Measurements from ENCODE around the gene TMEM154. TPM values are rescaled to one million over a fixed set of nuclear protein-coding genes. Genes with fewer than 3 reads are reported as not detected.
A peak's percentile ranks its signal among the peaks of the same experiment; 100 is the strongest.

TMEM154 gene
- total RNA-seq, 1 donor from 2014 or later: 0.47 TPM

- peak; percentile 74 for DNase-seq
These were observed 51.7 kb downstream of the TMEM154 start for GRCh38 chr4:152628128-152628527.

- no peak for DNase-seq
These were observed 53.0 kb downstream of the TMEM154 start for GRCh38 chr4:152626790-152627189.

- no peak for DNase-seq
These were observed 58.9 kb downstream of the TMEM154 start for GRCh38 chr4:152620915-152621314.

DNA sequence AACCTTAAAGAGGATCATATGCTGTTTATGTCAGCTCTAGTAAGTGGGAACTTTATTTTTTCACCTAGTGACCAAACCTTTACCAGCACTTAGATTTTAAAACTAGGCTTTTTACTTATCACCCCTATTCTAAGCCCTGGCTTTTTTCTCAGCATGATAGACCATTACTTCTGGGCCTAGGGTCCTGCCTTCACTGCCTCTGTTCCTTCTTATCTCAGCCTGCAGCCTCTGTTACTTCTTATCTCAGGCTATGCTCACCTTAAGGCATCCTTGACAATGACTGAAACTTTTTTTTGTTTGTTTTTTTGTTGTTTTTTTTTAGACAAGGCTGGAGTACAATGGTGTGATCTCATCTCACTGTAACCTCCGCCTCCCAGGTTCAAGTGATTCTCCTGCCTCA, 59.6 kb downstream of the TMEM154 start:
- DNase-seq: no peak

GRCh38 chr4:152619556-152619955, 60.2 kb downstream of the TMEM154 start:
- DNase-seq: no peak

DNA sequence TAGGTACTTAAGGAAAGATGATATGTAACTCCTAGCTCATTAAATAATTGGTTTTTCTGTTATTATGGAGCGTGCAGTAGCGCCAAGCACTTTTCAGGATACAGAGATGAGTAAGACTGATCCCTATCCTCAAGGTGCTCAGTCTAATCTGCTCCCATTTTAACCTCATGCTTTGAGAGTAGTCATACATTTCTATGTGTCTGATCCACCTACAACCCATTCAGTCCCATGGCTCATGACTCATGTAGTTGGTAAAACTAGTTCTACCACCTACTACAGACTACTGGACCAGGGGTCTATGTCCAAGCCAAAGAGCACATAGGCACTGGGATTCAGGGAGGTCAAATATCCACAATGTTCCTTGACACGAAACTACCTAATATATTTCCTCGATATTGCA, 60.8 kb downstream of the TMEM154 start:
- DNase-seq: no peak

GRCh38 chr4:152616804-152617203, 63.0 kb downstream of the TMEM154 start:
- DNase-seq: no peak

DNA sequence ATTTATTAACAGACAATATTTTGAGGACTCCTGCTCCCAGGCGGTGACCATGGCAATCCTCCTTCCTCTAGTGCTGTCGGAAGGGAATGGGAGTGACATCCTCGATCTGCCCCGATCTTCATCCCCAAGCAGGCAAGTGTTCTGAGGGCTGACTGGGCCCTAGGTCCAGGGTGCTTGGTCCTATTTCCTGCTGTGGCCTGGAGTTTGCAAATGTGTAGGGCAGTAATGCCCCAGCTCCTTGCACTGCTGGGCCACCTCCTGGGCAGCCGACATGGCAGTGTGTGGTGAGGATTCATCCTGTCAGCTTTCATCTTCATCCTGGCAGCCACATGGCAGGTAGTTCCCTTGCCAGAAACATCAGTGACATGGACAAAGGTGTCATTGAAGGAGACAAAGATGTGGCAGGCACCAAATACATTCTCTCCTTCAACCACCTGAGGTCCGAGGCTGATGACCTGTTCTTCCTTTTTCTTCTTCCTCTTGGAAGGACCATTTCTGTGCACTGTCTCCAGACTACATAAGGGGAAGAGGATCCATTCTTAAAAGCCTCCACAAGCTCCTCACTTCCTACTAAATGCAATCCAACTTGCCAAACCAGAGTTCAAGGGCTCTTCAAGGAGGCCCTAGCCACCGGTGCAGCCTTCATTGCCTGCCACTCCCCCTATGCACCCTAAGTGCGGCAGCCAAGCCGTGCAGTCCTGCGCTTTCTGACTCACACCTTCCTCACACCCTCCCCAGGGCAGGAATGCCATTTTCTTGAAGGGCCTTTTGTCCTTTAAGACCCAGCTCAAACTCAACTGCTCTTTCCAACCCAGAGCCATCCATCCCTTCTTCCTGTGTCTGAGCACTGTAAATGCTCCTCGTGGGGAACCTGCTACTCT, 65.7 kb downstream of the TMEM154 start:
- DNase-seq: no peak

- DNase-seq: no peak
These were observed 66.4 kb downstream of the TMEM154 start for GRCh38 chr4:152613351-152613750.

- no peak for DNase-seq
These were observed 69.7 kb downstream of the TMEM154 start for GRCh38 chr4:152610131-152610530.

DNA sequence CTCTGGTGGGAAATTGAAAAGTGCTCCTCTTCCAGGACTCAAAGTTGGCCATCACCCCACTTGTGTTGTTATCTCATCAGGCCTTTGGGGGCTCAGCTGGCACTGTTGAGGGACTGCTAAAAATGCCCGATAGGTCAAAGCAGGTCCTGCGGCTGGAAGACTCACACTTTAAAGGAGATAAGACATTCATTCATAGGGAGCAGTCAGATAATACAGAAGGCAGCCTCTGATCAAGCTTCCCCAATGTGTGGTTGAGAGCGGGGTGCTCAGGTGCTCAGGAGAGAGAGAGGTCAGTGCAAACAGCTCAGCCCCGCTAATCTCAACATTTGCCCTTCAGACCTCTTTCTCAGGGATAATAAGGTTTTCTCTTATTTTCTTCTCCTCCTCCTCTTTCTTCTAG, 70.3 kb downstream of the TMEM154 start:
- no peak for DNase-seq

DNA sequence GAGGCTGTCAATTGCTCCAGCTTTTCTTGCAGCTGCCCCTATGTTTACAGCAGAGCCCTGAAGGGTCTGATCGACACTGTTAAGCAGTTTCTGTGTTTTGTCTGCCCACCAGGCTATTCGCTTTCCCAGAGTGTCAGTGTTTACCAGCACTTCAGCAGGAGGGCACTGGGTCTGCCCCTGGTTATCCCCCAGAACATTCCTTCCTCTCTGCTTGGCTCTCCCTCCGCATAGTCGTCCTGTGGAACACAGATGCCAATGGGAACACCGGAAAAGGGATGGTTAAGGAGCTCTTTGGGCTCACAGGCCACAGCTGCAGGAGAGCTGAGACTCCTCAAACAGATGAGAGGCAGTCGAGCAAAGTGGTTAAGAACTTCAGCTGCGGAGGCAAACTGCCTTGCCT, 72.6 kb downstream of the TMEM154 start:
- DNase-seq: no peak

GRCh38 chr4:152606753-152607152, 73.0 kb downstream of the TMEM154 start:
- DNase-seq: peak; percentile 10

DNA sequence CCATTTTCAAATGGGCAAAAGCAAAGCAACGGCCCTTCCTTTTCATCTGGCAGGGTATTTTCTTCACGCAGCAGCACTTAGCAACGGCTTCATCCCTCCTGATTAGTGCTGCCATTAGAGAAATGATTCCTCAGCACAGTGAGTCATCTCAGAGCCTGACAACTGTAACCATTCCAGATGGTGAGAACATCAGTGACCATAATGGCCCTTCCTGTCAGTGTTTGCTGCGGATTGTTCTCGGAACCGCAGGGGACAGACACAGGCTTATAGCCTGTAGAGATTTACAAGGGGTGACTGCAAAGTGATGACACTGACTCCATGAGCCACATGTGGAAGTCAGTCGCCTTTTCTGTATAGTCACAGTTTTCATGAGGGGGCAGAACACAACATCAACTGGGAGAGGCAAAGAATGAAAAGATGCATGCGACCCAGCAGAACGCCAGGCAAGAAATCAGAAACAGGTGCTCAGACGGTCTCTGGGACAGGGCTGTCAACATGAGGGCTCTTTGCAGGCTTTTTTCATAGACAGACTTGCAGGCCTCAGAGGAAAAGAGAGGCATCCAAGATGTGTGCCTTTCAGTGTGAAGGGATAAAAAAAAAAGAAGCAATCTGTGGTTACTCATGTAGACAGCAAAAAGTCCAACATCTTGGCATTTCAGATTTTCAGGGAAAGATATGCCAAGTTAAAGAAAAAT, 74.0 kb downstream of the TMEM154 start:
- peak; percentile 26 for DNase-seq

GRCh38 chr4:152605031-152605430, 74.8 kb downstream of the TMEM154 start:
- no peak for DNase-seq

DNA sequence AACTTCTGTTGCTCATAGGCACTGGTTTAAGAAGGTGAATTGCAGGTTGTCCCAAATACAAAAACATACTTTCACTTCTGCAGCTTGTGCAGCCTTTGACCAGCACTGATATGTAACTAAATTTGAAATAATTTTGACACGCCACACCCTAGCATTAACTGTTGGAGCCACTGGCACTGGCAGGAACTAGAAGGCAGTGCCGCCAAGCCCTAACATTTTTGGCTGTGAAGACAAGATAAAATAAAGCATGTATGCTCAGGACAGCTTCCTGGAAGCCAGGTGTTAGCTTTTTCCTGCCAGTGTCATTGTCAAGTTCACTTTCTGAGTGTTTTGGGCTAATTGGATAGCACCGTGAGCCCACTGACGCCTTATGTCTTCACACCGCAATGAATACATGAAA, 78.6 kb downstream of the TMEM154 start:
- no peak for DNase-seq

- no peak for DNase-seq
These were observed 80.2 kb downstream of the TMEM154 start for GRCh38 chr4:152599636-152600035.

DNA sequence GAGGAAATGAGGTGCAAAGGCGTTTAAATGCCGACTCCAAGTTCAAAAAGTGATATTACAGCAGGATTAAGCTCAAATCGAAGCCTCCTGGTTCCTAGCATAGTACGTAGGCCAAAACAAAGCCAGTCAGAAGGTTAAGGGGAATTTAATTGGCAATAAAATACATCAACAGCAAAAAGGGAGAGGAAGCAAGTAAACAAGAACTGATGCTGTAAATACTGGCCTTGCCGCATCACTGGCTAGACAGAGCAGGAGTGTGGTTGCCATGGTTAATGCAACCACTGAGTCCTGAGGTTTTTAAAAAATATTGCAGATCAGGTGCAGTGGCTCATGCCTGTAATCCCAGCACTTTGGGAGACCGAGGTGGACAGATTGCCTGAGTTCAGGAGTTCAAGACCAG, 80.7 kb downstream of the TMEM154 start:
- DNase-seq: no peak

- DNase-seq: no peak
These were observed 81.3 kb downstream of the TMEM154 start for GRCh38 chr4:152598454-152598853.

GRCh38 chr4:152594978-152595925, 84.5 kb downstream of the TMEM154 start:
- no peak for DNase-seq

DNA sequence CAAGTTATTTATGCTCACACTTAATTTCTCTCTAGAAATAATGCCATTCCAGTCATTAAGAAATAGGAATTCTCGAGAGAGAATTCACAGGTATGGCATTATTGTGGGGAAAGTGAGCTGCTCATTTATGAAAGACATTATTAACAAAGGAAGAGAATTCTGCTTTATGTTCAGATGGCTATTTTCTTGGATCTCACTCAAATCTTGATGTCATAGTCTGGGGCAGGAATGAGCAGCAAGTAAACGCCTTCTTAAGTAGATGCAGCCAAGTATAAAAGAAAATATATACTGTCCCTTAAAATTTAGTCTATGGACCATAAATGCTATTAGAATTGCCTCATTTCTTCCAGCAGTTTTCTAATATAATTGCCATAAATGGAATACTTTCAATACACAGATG, 85.7 kb downstream of the TMEM154 start:
- DNase-seq: no peak

DNA sequence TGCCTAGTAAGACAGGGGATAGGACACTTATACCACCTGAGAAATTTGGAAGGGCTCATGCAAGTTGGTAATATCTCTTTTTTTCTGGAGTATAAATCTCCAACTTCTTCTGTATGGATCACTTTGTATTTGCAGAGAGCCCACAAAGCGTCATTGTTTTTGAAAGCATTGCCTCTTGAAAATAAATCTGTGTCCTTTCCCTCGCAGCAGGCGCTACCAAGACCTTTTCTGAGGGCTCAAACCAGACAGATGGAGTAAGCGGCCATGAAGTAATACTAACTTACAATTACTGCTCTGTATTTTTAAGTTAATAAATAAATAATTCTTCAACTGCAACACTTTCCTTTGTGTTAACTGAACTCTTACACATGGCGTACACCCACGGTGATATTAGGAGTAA, 87.9 kb downstream of the TMEM154 start:
- DNase-seq: no peak

- DNase-seq: peak; percentile 4
These were observed 88.4 kb downstream of the TMEM154 start for GRCh38 chr4:152591396-152591795.

Measured in occipital lobe (tissue), 2 donors.